Nucleus accumbens (tissue), 56 donors: ENCODE data around the gene SPIRE2.
"Not testable (repeated sequence)": the region's sequence is repeated elsewhere in the genome, so short reads cannot be mapped to it uniquely, and the experiment has no call there.

Experiments used
- DNase-seq, 56 donors: peaks; one replicate each; lab custom pipeline; 2025; lab: John Stamatoyannopoulos, UW

SPIRE2 gene

DNA sequence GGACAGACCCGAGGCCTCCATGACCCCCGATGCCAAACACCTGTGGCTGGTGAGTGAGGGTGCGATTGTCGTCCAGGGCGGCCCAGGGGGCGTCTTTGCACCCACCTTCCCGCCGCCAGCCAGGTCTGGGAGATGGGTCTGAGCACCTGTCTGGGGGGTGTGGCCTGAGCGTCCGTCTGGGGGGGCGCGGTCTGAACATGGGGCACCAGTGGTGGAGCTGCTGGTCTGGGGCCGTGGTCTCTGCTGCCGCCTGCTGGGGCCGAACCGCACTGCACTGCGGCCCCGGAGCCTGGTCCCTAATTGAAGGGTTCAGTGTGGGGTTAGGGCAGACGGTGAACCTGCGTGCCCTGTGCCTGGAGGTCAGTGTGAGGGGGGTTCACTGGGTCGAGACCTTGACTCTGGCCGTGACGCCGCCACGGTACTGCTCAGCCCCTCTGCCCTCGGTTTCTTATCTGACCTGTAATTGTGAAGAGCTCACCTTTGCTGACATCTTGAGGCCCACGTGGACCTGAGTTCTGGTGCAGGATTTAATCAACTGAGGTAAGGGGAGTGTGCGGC lies 32.6 kb downstream of the SPIRE2 start:
- DNase-seq, result peak in 34 of 56 donors; percentile 4 to 65 (median 21)

DNA sequence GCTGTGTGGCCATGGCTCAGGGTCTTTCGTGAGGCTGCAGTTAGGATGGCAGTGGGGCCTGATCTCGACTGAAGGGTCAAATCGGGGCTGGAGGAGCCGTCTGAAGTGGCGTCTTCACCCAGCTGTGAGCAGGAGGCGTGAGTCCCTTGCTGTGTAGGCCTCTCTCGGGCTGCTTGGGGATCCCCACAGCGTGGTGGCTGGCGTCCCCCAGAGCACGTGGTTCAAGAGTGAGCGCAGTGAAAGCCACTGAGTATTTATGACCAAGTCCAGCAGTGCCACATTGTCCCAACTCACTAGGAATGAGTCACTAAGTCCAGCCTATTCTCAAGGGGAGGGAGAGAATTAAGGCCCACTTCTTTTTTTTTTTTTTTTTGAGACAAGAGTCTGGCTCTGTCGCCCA lies 33.4 kb downstream of the SPIRE2 start:
- no peak for DNase-seq

DNA sequence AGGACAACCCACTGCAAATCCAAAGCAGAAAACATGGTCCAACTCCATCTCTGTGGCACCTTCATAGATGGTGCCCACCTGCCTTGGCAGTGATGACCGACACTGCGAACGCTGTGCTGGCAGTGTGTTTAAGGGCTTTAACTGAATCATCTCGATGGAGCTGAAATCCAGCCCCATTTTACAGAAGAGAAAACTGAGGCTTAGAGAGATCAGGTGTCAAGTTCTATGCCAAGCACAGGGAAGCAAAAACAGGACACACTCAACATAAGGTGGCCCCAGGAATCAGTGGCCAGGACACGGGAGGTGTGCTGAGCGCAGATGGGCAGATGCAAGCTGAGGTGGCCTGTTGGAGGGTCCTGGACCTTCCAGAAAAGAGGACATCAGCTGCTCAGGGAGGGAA lies 34.5 kb downstream of the SPIRE2 start:
- no peak for DNase-seq

DNA sequence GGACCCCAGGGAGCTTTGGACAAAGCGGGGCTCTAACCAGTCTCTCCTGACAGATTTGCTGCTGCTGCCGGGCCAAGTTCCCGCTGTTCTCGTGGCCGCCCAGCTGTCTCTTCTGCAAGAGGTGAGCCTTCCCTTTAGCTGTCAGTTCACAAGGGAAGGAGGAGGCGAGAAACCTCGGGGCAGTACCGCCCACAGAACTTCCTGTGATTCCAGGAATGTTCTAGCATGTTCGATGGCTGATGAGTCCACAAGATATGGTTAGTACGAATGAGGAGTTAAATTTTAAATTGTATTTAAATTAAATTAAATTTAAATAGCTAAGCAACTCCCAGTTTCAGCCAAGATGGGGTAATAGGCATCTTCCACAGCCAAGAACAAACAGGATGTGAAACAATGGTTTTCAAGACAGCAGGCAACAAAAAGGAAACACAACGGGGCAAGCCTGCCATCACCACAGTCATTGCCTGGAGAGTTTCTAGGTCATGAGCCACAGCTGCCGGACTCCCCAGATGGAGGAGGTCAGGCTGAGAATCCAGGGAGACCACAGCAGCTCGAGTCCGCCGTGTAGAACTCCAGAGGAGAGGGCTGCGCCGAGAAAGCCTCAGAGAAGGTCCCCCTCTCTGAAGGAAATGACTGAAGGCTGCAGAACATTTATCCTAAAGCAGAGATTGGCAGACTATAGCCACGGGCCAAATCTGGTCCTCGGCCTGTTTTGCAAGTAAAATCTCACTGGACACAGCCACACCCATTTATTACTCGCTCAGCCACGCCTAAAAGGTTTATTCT lies 35.7 kb downstream of the SPIRE2 start:
- peak in 6 of 56 donors; percentile 7 to 22 (median 10) for DNase-seq

DNA sequence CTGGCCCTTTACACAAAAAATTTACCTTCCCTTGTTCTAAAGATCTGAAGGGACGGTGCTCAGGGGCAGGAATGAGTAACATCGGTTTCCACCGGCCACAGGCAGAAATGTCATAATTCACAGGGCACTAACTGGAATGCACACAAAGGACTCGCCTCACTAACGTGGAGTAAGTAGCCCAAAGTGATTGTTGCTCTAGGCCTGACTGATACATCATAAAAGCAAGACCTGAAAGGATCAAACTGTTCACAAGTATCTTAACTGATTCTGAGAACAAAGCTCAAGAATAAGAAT lies 36.2 kb downstream of the SPIRE2 start:
- DNase-seq, result no peak

DNA sequence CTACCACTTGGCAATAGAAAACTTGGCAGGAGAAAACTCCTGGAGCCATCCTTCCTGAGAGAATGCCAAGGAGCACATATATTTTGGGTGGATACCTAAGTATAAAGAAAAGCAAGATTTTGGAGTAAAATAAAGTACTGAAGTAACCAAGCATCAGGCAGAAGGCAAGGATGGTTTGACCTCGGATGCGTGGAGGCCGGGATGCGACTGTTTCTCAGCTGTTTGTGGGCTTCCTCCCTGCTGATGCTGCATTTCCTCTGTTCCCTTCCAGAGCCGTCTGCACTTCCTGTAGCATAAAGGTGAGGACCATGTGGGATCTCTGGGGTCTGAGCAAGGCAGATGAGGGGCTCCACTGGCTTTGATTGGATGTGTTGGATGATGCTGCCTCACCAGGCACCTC lies 39.6 kb downstream of the SPIRE2 start:
- DNase-seq, result no peak

DNA sequence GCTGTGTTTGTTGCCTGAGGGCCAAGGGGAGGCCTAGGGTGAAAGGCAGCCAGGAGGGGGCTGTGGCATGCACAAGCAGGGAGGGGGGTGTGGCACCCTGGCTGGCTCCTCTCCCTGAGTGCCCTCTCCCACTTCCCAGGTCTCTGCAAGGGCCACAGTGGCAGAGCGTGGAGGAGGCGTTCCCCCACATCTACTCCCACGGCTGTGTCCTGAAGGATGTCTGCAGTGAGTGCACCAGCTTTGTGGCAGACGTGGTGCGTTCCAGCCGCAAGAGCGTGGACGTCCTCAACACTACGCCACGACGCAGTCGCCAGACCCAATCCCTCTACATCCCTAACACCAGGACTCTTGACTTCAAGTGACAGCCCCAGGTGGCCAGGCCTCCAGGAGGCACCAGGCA lies 41.6 kb downstream of the SPIRE2 start:
- no peak for DNase-seq

DNA sequence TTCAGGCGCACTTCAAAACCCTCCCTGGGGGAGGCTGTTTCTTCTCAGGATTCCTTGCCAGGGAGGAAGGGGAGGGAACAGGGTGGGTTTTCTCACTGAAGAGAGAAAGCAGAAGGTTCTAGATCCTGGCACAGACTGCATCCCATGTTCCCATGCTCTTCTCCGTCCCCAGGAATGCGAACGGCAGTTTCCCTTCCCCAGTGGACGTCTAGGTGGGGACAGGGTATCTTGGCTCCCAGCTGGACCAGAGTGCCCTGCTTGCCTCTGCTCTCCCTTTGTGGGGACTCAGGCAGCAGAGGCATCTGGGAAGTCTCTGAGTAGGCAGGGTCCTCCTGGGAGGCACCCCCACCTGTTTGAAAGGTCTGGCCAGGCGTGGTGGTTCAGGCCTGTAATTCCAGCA lies 42.2 kb downstream of the SPIRE2 start:
- DNase-seq, result no peak

DNA sequence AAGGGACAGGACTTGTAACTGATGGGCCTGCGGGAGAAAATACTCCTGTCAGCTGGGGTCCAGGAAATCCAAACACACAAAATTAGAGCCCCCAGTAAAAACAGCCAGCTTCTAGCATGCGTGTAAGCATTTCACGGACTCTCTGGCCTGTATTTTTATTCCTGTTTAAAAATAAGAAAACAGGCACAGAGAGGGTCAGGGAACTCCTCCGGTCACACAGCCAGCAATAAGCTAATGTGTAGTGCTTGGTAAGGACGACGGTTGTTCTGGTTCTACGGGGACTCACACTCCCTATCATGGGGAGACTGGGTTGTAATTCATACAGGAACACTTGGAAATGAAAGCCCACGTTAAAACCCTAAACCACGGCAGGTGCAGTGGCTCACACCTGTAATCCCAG lies 43.6 kb downstream of the SPIRE2 start:
- no peak for DNase-seq

DNA sequence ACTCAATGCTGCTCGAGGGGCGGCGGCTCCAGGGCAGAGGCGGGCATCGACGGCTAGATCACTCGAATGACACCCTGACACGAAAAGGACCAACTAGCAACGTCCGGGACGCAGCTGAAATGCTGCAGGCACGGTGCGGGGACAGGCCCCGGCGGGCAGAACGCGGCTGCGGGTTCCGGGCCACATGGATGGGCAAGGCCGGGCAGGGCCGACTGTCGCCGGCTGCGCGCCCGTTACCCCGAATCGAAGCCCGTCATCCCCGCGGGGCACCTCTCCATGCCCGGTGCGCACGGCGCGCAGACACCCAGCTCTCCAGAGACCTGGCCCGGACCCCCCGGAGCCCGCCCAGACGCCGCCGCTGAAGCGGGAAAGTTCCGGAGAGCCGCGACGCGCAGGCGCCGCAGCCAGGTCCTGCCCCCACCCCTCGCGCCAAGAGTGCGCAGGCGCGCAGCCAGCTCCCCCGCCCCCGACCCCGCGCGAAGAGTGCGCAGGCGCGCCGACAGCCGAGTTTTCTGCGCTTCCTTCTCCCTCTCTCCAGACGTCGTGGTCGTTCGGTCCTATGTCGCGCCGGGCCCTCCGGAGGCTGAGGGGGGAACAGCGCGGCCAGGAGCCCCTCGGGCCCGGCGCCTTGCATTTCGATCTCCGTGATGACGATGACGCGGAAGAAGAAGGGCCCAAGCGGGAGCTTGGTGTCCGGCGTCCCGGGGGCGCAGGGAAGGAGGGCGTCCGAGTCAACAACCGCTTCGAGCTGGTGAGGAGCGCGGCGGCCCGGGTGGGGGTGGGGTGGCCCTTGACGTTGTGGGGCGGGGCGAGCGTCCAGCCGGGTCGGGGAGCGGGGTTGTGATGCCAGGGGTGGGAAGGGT lies 45.1 kb downstream of the SPIRE2 start, which contains the start of gene TCF25:
Gene TCF25 (plus strand): TSS at position 484 of the 863 bp plus-strand sequence. CDS start 76 bp downstream, at position 560.
- DNase-seq, result peak in 54 of 56 donors; percentile 35 to 92 (median 80)

DNA sequence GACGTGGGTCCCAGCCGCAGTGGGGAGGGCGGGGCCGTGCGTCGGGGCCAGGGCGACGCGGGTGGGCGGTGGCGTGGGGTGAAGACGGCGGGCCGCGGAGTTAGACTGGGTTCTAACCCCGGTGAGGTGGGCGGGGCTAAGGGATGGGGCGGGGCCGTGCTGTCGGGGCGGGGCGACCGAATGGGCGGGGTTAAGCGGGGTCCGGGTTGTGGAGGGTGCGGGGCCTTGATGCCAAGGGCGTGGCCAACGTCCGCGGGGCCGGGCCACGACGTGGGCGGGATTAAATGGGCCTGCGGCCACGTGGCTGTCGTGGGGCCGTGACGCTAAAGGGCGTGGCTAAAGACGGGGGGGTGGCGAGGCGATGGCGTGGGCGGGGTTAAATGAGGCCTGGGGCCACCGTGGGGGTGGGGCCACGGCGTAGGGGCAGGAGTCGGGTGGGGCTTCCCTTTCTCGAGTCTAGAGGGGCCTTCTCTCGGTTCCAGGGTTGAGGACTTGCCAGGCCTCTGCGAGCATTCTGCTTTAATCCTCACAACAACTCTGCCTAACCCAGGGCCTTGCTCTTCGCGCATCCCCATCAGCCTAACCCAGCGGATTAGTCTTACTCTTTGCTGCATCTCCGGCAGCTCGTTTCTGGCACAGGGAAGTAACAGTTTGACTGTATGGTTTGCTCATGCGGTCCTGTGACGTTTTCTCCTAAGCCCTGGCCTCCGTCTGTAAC lies 45.9 kb downstream of the SPIRE2 start:
- DNase-seq, result peak; percentile 68 to 99 (median 94)

DNA sequence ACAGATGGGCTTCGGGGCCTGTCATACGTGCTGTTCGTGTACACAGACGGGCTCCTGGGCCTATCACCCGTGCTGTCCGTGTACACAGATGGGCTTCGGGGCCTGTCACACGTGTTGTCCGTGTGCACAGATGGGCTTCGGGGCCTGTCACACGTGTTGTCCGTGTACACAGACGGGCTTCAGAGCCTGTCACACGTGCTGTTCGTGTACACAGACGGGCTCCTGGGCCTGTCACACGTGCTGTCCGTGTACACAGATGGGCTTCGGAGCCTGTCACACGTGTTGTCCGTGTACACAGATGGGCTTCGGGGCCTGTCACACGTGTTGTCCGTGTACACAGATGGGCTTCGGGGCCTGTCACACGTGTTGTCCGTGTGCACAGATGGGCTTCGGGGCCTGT lies 50.8 kb downstream of the SPIRE2 start:
- not testable (repeated sequence) for DNase-seq

DNA sequence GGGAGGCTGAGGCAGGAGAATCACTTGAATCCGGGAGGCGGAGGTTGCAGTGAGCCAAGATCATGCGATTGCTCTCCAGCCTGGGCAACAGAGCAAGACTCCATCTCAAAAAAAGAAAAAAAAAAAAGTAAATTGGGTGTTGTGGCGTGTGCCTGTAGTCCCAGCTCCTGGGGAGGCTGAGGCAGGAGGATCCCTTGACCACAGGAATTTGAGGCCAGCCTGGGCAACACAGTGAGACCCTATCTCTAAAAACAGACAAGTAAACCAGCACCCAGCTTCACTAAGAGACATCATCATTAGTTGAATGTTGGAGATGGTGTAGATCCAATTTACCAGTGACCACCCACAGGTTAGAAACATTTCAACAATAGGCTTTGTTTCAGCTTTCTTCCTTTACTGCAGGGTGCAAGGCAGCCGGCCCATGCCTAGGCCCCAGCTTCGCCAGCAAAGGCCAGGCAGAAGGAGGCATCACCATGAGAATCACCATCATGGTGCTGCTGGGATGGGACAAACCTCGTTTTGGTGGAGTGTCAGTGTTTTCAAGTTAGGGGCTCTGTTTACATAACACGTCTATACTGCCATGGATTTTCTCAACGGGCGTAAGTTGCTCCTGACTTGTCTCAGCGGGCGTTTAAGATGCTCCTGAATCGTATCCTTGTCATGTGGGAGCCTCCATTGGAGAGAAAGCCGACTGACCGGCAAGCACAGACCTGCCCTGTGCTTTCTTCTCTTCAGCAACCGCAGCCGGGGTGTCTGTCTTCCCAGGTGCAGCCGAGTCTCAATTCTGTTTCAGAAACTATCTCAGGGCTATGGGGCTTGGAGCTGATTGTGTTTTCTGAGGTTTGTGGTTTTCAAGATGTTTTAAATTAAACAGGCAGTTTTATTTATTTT lies 52.4 kb downstream of the SPIRE2 start:
- DNase-seq, result no peak

DNA sequence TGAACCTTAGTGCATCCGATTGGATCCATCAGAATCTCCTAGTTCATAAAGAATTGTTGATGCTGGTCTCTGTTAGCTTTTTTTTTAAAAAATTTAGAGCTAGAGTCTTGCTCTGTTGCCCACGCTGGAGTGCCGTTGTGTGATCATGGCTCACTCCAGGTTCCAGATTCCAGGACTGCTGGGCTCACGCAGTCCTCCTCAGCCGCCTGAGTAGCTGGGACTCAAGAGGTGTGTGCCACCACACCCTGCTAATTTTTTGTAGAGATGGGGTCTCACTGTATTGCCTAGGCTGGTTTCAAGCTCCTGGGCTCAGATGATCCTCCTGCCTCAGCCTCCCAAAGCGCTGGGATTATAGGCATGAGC lies 53.1 kb downstream of the SPIRE2 start:
- no peak for DNase-seq

DNA sequence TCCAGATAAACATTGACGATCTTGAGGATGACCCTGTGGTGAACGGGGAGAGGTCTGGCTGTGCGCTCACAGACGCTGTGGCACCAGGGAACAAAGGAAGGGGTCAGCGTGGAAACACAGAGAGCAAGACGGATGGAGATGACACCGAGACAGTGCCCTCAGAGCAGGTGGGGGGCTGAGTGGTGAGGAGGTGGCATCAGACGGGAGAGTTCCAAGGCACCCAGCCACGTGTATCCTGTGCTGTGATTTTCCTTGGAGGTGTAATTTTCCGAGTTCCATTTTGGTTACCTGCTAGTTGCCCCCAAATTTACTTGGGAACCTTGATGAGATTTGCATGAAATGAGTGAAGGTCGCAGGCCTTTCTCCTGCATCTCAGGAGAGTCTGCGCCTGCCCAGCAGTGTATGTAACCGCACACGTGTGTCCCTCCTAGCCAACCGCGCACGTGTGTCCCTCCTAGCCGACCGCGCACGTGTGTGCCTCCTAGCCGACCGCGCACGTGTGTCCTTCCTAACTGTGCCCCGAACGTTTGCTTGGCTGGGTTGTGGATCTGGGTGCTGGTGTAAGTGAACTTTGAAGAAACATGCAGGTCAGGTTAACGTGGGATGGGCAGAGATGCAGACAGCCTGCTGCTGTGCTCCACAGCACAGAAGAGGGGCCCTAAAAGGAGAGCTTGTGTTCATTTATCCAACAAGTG lies 55.2 kb downstream of the SPIRE2 start:
- DNase-seq, result no peak

DNA sequence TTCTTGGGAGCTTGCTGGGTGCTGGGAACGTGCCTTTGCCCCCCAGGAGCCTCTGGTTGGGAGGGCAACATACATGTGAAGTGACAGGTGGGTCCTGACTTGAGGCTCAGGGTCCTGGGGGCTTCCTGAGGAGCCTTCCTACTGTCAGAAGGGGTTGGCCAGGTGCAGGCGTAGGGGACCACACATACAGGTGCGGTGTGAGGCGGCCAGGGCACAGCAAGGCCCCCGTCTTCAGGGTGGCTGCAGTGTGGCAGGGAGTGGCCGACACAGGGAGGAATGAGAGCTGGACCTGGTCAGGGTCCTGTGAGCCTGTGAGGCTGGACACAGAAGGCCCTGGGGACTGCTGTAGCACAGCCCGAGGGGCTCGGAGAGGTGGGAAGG lies 55.8 kb downstream of the SPIRE2 start:
- no peak for DNase-seq

DNA sequence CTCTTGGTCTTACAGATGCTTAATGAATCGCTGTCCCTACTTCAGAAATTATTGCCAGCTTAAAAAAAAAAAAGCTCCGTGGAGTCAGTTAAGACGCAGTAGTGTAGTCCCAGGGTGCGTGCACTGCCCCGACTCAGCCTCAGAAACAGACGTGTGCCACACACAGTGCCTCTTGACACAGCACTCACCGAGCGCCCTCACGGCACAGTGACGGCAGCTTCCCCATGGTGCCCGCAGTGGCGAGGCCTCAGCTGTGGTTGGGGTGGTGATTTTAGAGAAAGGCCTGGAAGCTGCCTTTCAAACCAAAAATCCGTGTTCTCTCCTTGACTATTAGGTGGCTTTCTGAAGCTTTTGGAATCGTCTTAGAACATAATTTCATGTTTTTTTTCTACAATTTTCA lies 59.0 kb downstream of the SPIRE2 start:
- DNase-seq, result no peak

DNA sequence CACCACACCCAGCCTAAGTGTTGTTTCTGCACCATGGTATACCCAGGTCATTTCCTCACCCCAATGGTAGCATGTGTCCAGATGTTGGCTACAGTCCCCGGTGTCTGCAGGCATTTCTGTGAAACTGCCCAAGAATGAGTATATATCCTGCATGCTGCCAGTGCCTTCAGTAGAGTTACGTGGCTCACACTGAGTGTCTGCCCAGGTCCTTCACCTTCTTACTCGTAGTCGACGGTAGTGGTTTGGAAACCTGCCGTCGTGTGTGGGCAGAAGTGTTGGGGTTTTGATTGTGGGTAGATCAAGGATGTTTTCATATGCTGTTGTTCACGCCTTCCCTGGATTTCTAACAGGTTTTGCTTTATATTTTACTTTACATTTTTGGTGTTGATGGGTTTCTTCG lies 61.9 kb downstream of the SPIRE2 start:
- no peak for DNase-seq

DNA sequence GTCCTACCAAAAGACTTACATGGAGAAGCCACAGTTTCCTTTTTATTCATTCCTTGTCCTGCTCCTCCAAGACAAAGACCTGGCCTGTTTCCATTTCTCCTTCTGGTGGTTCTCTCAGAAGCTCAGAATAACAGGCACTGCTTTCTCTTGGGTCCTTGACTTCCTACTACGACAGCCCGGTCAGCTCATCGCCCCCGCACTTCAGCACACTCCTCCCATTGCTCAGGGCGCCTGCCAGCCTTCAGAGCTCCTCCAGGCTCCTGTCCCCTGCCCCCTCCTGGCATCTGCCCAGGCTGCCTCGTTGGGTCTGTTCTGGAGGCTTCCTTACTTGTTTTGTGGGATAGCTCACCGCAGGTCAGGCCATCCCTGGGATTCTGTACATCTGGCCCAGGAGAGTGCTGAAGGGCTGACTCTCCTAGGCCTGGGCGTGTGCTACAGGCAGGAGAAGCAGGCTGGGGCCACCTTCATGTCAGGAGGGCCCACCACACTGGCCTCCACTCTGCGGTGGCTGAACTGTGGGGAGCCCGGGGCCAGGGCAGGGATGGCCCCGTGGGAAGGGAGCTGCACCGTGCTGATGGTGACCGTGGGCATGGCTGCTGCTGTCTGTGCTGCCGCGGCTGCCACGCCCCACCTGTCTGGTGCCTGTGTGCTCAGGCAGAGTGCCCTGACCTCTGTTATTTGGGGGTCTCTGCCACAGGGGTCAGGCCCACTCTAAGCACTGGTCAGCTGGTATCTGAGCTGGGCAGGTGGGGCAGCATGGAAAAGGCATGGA lies 62.8 kb downstream of the SPIRE2 start:
- DNase-seq, result no peak
